ENCODE measurements around the gene NAGPA.
"Not testable (repeated sequence)": the region's sequence is repeated elsewhere in the genome, so short reads cannot be mapped to it uniquely, and the experiment has no call there.

NAGPA gene

GRCh38 chr16:5033256-5034166 is at the start of gene NAGPA:
TSS of gene NAGPA (minus strand) at chr16:5033935. CDS start at chr16:5033914, 21 bp downstream.
- DNase-seq (ENCODE audit: low read depth): peak; percentile 43

- not testable (repeated sequence) for DNase-seq (ENCODE audit: low read depth)
Observed at GRCh38 chr16:5080996-5081395, 47.3 kb upstream of the NAGPA start.

GRCh38 chr16:5080461-5080860 is 46.7 kb upstream of the NAGPA start:
- DNase-seq (ENCODE audit: low read depth): not testable (repeated sequence)

GRCh38 chr16:5078626-5079025 is 44.9 kb upstream of the NAGPA start:
- no peak for DNase-seq (ENCODE audit: low read depth)

GRCh38 chr16:5077304-5077703 is 43.6 kb upstream of the NAGPA start:
- no peak for DNase-seq (ENCODE audit: low read depth)

- DNase-seq (ENCODE audit: low read depth): no peak
Observed at GRCh38 chr16:5075637-5076036, 41.9 kb upstream of the NAGPA start.

- DNase-seq (ENCODE audit: low read depth): not testable (repeated sequence)
Observed at GRCh38 chr16:5073771-5074170, 40.0 kb upstream of the NAGPA start.

- DNase-seq (ENCODE audit: low read depth): no peak
Observed at GRCh38 chr16:5073279-5073629, 39.5 kb upstream of the NAGPA start.

- no peak for DNase-seq (ENCODE audit: low read depth)
Observed at GRCh38 chr16:5072334-5073278, 38.9 kb upstream of the NAGPA start.

GRCh38 chr16:5071681-5072333 is 38.1 kb upstream of the NAGPA start, which contains the start of gene ALG1:
TSS of gene ALG1 (plus strand) at chr16:5071843. CDS start at chr16:5071850, 7 bp downstream.
- no peak for DNase-seq (ENCODE audit: low read depth)

- no peak for DNase-seq (ENCODE audit: low read depth)
Observed at GRCh38 chr16:5071341-5071680, 37.6 kb upstream of the NAGPA start.

- DNase-seq (ENCODE audit: low read depth): no peak
Observed at GRCh38 chr16:5070431-5071186, 36.9 kb upstream of the NAGPA start.

GRCh38 chr16:5069854-5070253 is 36.1 kb upstream of the NAGPA start:
- no peak for DNase-seq (ENCODE audit: low read depth)

GRCh38 chr16:5069048-5069447 is 35.3 kb upstream of the NAGPA start:
- no peak for DNase-seq (ENCODE audit: low read depth)

GRCh38 chr16:5066511-5066910 is 32.8 kb upstream of the NAGPA start:
- no peak for DNase-seq (ENCODE audit: low read depth)

- no peak for DNase-seq (ENCODE audit: low read depth)
Observed at GRCh38 chr16:5065813-5066212, 32.1 kb upstream of the NAGPA start, which contains the start of gene C16orf89. TSS of gene C16orf89 (minus strand) at chr16:5065956. CDS start at chr16:5065908, 48 bp downstream.

GRCh38 chr16:5065326-5065725 is 31.6 kb upstream of the NAGPA start:
- DNase-seq (ENCODE audit: low read depth): no peak

GRCh38 chr16:5064915-5065314 is 31.2 kb upstream of the NAGPA start:
- no peak for DNase-seq (ENCODE audit: low read depth)

GRCh38 chr16:5062790-5063765 is 29.3 kb upstream of the NAGPA start:
- no peak for DNase-seq (ENCODE audit: low read depth)

GRCh38 chr16:5062051-5062450 is 28.3 kb upstream of the NAGPA start:
- DNase-seq (ENCODE audit: low read depth): no peak

Measured in non-pigmented ciliary epithelial cell (primary cell).